ENCODE results near the gene CSMD2. TPM values are rescaled to one million over a fixed set of nuclear protein-coding genes. Genes with fewer than 3 reads are reported as not detected.

Gene CSMD2
- total RNA-seq, 1 donor from 2014 or later: 1.1 TPM

DNA sequence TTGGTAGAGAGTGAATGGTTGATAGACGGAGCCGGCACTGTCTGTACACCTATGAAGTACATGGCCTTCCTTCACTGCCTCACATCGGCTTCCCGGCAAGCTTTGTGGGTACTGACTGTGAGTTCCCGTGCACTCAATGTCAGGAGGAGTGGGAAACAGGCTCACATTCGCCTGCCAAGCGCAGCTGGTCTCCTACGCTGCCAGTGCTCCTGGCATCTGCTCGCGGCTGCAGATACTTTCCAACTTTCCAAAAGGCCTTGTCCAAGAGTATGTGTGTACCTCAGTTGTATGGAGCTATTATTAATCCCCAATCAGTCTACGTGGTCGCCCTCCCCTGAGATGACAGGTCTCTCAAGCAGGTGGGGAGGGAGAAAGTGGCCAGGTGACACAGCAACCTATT is 511.8 kb downstream of the CSMD2 start:
- DNase-seq (ENCODE audit: low spot score): no peak

DNA sequence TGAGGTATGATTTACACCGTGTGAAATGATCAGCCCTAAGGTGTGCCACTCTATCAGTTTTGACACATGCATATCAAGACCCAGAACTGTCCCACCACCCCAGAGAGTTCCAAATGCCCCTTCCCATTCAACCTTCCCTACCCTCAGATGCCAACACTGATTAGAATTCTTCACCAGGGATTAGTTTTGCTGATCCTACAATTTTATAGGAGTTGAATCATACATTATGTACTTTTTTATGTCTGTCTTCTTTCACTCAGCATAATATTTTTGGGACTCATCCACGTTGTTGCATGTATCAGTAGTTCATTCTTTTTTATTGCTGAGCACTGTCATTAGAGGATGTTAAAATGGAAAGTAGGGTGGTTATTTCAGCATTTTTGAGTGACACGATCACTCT is 514.3 kb downstream of the CSMD2 start:
- DNase-seq (ENCODE audit: low spot score): no peak

DNA sequence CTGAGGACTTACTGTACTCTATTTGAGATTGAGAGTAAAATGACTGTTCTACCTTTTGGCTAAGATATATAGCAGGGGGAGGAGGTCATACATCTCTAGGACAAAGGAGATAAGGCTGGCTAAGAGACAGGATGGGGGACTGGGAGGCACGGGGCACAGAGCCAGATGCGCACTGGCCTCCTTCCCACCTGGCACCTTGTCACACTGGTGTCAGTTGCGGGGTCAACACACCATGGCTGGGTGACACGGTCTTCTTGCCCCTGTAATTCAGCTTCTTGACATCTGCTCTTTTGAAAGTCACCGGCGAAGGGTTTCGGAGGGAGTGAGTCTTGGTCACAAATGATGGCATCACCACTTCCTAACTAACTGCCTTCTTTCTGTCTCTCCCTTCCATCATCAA is 515.3 kb downstream of the CSMD2 start:
- no peak for DNase-seq (ENCODE audit: low spot score)

DNA sequence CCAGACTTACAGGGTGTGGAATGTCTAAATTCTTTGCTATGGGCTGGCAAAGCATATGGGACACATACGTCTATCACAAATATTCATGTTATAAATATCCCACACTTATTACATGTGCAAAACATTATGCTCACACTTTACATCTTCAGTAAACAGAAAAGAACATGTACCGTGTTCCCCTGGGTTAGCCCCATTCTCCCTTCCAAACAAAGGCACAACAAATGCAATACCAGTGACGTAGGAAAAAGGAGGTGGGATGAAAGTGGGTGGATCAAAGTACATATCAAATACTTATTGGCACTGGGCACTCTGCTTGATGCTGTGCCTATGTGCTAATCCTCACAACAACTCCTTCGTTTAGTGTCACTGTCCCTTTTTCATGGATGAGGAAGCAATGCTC is 521.8 kb downstream of the CSMD2 start:
- no peak for DNase-seq (ENCODE audit: low spot score)

DNA sequence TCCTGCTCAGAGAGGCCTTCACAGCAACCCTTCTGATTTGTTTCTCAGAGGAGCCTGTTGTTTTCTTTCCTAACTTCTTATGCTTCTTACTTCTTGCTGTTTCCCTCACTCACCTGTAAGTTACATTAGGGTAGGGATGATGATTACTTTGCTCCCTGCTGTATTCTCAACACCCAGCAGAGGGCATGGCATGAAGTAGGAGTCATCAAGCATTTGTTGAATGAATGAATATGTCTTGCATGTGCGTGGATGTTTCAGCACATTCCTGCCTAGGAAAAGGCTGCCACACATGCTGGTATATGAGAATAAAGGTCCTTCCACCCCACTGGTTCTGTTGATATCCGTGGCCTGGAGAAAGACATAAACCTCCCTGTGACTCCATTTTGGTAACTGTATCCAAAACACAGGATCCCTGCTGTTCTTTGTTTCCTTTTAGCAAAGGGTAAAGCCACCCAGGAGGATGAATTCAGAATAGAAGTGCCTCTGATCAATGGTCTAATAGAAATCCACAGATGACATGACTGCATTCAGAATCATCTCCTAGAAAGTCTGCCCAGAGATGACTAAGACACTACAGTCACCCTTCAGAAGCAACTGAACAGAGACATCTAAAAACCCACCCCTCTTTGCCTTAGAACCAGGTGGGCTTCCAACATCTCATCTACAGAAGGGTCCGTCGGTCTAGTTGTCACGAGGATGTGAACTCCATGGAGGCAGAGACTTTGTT is 523.8 kb downstream of the CSMD2 start:
- no peak for DNase-seq (ENCODE audit: low spot score)

DNA sequence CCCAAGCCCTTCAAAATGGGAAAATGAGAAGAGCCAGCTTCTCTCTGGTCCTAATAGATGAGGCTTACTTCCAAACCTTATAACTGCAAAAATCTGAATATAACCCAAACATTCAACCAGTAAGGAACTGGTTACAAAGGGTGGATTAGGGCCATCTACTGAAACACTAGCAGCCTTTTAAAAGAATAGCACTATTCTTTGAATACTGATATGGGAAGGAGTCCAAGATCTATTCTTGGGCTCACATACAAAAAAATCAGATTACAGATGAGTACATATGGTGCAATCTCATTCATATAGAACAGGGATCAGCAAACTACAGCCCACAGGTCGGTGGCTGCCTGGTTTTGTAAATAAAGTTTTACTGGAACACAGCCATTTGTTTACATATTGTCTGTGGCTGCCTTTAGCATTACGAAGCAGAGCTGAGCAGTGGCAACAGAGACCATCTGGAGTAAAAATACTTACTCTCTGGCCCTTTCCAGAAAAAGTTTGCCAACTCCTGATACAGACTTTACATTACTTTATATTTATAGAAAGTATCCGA is 524.8 kb downstream of the CSMD2 start:
- no peak for DNase-seq (ENCODE audit: low spot score)

DNA sequence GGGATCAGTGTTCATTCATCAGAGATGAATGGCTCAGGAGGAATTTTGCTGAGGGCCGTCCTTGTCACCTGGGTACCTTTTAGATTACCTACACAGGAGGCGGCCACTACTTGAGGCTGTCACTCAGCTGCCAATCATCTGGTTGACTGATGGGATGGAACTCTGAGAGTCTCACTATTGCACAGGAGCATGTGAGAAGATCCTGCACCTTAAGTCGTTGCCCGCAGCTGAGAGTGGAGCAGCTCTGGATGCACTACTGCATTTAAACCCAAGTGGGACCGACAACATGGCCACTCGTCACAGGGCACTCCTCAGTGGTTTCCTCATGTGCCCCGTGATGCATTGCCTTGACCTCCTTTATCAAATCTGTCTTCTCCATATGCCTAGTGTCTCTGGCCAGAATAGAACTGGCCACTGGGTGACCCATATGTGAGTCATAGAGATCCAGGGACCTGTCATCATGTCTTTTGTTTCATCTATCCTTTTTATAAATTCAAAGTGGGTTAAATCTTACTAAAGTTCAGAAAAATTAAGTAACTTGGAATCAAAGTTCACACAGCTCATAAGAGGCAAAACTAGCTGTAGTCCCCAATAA is 527.1 kb downstream of the CSMD2 start:
- DNase-seq (ENCODE audit: low spot score): no peak

DNA sequence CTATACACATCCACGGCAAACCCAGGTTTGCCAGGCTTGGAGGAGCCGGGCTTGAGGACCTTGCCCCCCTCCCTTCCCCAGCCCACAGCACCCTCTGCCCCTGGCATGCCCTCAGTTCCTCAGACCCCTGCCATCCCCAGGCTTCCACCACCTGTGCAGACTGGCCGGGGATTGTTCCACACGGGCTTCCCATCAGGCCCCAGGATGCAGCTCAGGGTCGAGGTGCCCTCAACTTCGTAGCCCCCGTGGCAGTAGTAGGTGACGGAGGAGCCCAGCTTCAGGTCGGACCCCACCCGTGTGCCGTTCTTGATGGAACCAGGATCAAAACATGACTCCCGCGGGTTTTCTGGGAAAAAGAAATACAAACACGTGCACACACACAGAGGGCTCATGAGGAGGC is 528.8 kb downstream of the CSMD2 start:
- DNase-seq (ENCODE audit: low spot score): no peak

DNA sequence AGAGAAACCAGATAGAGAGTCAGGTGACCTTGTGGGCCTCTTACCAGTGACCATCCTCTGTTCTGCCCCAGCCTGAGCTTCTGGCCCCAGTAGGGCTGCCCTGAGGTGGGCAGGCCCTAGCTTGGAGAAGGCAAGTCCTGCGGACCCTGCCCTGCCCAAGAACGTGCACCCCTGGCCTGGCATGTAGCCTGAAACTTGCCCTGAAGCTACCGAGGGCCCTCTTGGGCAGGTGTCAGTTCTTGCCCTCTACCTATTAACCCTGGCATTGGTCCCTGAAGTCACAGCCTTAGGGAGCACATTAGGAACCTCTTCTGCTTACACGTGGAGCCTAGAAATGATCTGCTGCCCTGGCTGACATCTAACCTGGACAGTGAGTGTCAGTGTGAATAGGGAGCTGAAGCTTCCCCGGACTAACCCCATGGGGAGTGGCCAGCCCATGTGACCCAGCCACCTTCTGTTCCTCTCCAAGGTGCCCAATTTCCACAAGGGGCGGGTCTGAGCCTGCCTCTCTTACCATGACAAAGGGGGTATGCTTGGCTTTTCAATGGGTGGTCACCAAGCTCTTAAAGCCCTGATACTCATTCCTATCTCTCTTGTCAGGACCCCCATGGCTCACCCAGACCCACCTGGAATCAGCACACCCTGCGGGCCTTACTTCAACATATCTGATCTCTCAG is 529.6 kb downstream of the CSMD2 start:
- no peak for DNase-seq (ENCODE audit: low spot score)

DNA sequence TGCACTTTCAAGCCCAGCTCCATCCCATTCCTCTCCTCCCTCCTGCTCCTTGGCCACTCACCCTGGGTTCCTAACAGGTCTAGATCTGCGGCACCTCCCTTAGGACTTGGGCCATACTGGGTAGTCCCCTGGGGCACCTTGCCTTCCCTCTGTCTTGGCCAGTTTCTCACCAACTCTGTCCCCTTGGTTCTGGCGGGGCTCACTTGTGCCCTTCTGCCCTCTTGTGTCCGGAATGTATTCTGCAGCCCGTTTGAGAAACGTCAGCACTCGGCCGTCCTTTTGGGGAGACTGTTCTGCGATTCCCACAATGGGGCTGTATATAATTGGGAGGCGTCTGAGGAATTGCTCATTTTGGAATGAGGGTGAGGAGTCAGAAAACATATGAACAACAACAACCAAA is 530.2 kb downstream of the CSMD2 start:
- no peak for DNase-seq (ENCODE audit: low spot score)

DNA sequence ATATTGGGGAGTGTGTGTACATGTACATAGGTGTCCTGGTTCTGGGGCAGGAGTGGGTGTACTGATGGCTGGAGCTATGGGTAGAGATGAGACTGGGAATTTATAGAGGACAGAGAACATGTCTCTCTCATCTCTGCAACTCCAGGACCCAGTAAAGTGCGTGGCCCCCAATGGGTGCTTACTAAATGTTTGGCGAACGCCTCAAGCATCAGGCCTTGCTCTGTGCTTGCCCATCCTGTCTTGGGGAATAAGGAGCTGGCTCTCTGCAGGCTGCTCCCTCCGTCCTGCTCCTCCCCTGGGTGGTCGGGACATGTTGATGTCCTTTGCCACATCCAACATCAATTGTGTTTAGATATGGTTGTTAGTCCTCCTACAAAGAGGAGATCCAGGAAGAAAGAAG is 530.9 kb downstream of the CSMD2 start:
- DNase-seq (ENCODE audit: low spot score): no peak

DNA sequence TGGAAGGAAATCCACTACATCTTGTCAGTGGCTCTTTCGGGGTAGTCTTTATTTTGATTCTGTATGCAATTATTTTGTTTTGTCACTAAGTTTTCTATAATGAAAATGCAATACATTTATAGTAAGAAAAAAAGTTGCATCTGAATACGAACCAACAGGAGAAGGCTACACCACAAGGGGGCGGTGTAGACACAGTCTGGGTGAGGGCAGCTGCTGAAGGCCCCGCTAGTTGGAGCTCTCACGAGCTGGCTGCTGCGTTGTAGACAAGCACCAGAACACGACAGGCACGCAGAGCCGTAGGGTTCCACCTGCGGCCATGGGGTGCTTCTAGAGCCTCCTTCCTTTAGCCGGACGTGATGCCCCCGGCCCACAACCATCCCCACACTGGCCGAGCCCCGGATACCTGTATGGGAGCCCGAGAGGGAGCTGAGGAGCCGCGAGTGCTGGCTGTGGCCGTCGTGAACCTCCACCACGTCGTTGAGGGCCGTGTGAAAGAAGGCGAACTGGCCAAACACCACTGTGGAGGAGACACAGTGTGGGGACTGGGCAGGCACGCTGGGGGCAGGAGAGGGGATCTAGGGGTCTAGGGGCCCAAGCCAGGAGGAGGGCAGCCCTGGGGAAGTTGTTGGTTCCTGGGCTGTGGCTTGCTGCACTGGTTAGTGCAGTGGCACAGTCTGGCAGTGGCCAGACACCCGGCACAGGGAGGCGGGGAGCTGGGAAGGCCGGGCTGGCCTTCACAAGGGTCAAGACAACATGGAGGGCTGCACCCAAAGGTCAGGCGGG is 531.8 kb downstream of the CSMD2 start:
- DNase-seq (ENCODE audit: low spot score): peak; percentile 92

DNA sequence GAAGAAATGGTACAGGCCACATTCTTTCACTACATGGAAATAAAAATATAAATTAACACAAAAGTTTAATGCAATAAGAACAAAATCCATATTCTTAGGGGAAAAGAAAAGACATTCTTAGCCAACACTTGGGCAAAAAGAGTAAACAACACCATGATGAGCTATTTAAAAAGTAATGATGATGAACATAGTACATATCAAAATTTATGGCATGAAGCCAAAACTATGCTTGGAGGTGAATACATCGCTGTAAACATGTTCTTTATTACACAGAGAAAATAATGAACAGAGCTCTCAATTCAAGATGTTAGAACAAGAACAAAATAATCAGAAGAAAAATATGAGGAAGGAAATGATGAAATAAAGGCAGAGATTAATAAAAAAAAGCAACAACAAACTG is 534.3 kb downstream of the CSMD2 start:
- no peak for DNase-seq (ENCODE audit: low spot score)

DNA sequence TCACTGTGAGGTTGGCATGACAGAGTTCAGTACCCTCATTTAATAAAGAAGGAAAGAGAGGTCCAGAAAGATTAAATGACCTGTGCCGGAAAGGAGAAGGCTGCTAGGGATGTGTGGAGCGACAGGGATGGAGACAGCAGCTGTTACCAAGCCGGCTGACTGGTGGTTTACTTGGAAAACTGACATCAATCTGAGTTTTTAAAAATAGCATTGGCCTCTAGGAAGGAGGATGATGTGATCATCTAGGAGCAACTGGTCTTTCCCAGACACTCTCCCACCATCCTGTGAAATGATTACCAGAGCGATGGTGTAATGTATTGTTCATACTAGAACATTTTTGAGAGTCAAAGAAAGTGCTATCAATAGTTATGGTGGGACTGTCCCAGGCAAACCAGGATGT is 538.2 kb downstream of the CSMD2 start:
- no peak for DNase-seq (ENCODE audit: low spot score)

DNA sequence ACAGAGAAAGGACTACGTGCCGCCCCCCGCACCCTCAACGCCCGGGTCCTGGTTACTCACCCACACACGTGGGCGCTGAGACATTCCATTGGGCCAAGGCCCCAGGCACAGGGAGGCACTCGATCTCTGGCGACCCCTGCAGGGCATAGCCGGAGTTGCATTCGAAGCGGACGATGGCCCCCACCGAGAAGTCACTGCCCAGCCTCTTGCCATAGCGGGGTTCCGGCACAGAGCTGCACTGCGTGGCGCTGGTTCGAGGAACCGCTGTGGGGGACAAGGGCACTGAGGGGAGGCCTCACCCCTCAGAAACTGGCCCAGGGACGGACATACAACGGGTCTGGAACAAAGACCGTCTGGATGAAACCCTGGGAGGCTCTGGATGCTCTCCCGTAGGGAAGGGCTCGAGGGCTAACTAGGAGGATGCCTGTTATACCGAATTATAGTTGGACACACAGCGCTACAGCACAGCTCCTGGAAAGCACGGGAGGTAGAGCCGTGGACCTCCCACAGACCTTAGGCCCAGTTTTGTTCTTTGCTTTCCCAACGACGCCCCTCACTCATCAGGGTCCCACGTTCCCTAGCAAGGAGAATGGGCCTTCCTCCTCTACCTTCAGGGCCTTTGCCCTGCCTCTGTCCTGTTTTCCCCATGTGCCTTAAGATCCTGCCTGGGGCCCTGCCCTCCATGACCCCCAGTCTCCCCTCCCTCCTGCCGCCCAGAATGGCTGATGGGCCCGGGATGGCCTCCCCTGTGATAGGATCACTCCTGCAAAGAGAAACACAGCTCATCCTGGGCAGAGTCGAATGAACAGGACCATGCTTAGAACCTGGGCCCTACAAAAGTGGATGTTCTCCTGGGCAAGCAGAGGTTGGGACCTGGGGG is 539.8 kb downstream of the CSMD2 start:
- no peak for DNase-seq (ENCODE audit: low spot score)

DNA sequence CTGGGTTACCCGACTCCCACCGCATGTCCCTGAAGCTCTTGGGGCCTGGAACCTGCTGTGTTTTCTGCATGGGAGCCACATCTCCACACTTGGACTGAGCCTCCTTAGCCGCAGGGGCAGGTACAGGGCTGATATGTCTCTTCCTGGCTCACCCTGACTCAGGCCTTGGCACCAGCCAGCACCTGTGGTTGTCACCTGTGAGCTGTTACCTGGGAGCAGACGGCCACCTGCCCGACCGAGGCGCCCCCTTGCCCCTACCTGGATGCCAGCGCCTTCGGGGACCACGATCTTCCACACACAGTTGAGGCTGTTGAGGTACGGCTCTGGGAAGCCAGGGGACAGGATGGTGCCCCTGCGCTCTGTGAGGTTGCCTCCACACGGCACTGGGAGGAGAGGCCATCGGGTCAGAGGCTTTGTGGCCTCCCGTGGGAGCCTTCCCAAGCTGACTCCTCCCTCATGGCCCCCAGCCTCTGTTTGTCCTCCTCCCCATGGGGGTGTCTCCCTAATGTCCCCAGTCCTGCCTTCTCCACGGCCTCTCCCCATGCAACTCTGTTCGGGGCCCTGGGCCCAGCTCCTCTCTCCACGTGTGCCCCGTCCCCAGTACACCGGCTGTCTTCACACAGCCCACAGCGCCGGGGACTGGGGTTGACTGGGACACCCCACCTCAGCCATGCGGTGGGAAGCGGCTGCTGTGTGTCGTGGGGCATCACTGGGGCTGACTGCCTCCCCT is 540.6 kb downstream of the CSMD2 start:
- DNase-seq (ENCODE audit: low spot score): no peak

DNA sequence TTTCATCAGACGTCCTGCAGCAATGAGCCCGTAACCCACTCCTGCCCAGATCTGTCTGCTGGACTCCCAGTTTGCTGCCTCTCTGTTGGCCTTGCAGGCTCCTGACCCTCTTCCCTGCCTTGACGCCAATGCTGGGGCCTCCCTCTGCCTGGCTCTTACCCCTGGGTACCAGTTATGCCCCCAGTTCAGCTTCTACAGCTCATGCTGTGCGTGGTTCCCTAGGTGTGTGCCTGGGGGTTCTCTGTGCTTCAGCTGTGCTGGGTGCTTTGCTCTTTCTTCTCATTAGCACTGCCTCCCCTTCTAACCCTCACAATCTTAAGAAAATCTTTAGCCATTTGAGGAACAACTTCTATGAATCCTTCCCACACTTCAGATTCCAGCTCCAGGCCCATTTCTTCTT is 541.2 kb downstream of the CSMD2 start:
- no peak for DNase-seq (ENCODE audit: low spot score)

DNA sequence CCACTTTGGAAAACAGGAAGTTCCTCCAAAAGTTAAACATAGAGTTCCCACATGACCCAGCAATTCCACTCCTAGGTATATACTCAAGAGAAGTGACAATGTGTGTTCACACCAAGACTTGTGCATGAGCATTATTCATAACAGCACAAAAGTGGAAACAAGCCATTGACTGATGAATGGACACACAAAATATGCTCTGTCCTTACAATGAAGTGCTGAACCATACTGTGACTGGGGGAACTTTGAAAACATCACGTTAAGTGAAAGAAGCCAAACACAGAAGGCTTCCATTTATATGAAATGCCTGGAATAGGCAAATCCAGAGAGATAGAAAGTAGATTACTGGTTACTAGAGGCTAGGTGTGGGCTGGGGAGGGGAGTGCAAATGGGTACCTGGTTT is 542.3 kb downstream of the CSMD2 start:
- DNase-seq (ENCODE audit: low spot score): no peak

DNA sequence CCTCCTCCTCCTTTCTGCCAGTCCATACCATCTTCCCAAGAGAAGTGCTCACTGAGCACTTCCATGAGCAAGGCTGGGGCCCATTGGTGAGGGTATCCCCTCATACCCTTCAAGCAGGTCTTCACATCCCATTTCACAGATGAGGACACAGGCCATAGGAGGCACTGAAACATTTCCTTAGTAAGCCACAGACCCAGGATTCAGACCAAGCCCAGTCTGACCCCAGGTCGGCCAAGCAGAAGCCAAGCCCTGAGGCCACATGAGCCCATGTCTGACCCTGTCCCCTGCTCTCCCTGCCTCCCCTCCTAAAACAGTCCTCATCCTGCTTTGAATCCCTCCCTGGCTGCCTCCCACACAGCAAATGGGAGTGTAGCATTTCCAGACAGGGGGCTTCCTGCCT is 546.4 kb downstream of the CSMD2 start:
- DNase-seq (ENCODE audit: low spot score): no peak

DNA sequence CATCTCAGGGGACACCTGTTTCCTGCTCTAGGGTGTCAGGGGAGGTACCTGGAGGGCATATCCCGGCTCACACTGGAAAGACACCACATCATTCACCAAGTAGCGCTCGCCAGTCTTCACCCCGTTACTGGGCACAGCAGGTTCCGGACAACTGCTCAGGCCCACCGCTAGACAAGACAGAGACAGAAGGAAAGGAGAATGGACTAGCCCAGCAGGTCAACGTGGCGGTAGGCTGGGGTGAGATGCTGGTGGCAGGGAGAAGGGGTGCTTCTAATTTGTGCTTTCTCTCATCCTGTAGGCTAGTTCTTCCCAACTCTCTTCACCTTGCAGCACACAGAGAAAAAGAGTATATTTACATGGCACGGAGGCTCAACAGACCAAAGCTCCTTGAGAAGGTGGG is 547.6 kb downstream of the CSMD2 start:
- no peak for DNase-seq (ENCODE audit: low spot score)

DNA sequence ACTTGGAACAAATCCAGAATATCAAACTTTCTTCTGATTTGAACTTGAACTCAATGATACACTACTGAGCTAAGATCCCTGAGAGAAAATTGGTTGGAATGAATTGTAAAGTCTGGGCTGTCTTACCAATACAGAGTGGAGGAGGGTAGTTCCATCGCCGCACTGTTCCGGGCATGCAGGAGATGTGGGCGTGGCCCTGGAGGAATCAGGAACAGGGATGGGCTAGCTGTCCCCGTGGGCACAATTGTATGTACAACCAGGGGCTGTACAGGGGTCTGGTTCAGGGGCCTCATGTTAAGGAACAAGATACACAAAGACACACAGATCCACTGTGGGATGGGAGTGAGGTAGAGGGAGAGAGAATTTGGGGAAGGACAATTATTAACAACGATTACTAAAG is 548.2 kb downstream of the CSMD2 start:
- no peak for DNase-seq (ENCODE audit: low spot score)

Measured in ureter (tissue), 1 donor.